Natural killer cell (primary cell): ENCODE results near the gene SLC39A9. TPM values are rescaled to one million over a fixed set of nuclear protein-coding genes. Genes with fewer than 3 reads are reported as not detected.

Experiments used
- ATAC-seq, 3 donors: fragments of 150-1000 bp in 2 of 3; fragments of 200-7000 bp in 1 of 3; cut with Tn5 transposase; 1 replicate in 1 of 3; 2 replicates in 2 of 3; pipeline ENCODE4 v1.10.0; 2021; ENCODE audit warnings: mild to moderate bottlenecking in 2 of 3, moderate library complexity in 2 of 3
- DNase-seq, 2 donors: peaks; one replicate each; pipeline versions ENCODE4 v3.0.0 to v3.0.0-alpha.2; 2013 to 2021; ENCODE audit warnings: mixed read lengths in 1 of 2
- H3K27ac ChIP-seq: one replicate; pipeline ENCODE4 v1.5.1; 2013; ENCODE audit warnings: mild to moderate bottlenecking, low read length
- H3K27me3 ChIP-seq: one replicate; pipeline ENCODE4 v1.6.1; 2013; ENCODE audit warnings: low read length; ENCODE audit not compliant: control insufficient read depth, insufficient read depth
- H3K36me3 ChIP-seq: one replicate; pipeline ENCODE4 v1.6.1; 2013; ENCODE audit warnings: low read length; ENCODE audit not compliant: control insufficient read depth, insufficient read depth
- H3K4me1 ChIP-seq: one replicate; pipeline ENCODE4 v1.6.1; 2013; ENCODE audit warnings: low read length; ENCODE audit not compliant: control insufficient read depth, insufficient read depth
- H3K4me3 ChIP-seq: one replicate; pipeline ENCODE4 v1.5.1; 2013; ENCODE audit warnings: low read length
- H3K9me3 ChIP-seq: one replicate; pipeline ENCODE4 v1.6.1; 2013; ENCODE audit warnings: low read length; ENCODE audit not compliant: control insufficient read depth, insufficient read depth
- H3K27ac Mint-ChIP-seq, 2 donors: one replicate each; pipeline ENCODE4 v1.8.0; 2022; ENCODE audit warnings: mild to moderate bottlenecking in 2 of 2, mixed read lengths in 2 of 2, moderate library complexity in 1 of 2
- H3K27me3 Mint-ChIP-seq, 2 donors: one replicate each; pipeline ENCODE4 v1.8.0; 2022; ENCODE audit warnings: low read depth in 2 of 2, mixed read lengths in 2 of 2
- H3K36me3 Mint-ChIP-seq: one replicate; pipeline ENCODE4 v1.8.0; 2022; ENCODE audit warnings: mixed read lengths
- H3K4me1 Mint-ChIP-seq, 2 donors: one replicate each; pipeline ENCODE4 v1.8.0; 2022; ENCODE audit warnings: mixed read lengths in 2 of 2
- H3K4me3 Mint-ChIP-seq: one replicate; pipeline ENCODE4 v1.8.0; 2022; ENCODE audit warnings: mild to moderate bottlenecking, moderate library complexity, mixed read lengths
- H3K9me3 Mint-ChIP-seq, 2 donors: one replicate each; pipeline ENCODE4 v1.8.0; 2022; ENCODE audit warnings: mixed read lengths in 2 of 2
- WGBS: methylation state at CpG from one replicate; pipeline ENCODE4 v1.1.7; 2013; ENCODE audit warnings: missing lambda C conversion rate; ENCODE audit not compliant: insufficient coverage; 5-methylcytosine and 5-hydroxymethylcytosine counted together
- intact Hi-C: fragments of 100-400 bp; cut with micrococcal nuclease; formaldehyde crosslinking; loops from one replicate; pipeline ENCODE4 v1.14.2; 2022
- total RNA-seq, 4 donors: library from RNA; stranded (reverse); fragments of 120-200 nt in 1 of 4; gene quantifications; one replicate each; pipeline versions ENCODE4 v1.2.3 to v1.2.4, GENCODE V29; 2013 to 2022
- TF ChIP-seq, protein P1 (sequence below): fragments of 200-600 bp; IDR thresholded peaks from one replicate; pipeline ENCODE4 v1.8.0; 2022; ENCODE audit warnings: antibody characterized with exemption

Gene SLC39A9
- total RNA-seq, 3 donors from 2014 or later (not counting 1 experiment from before 2014, with no cell fraction given): 30.9 to 34.6 (median 33.0) TPM

DNA sequence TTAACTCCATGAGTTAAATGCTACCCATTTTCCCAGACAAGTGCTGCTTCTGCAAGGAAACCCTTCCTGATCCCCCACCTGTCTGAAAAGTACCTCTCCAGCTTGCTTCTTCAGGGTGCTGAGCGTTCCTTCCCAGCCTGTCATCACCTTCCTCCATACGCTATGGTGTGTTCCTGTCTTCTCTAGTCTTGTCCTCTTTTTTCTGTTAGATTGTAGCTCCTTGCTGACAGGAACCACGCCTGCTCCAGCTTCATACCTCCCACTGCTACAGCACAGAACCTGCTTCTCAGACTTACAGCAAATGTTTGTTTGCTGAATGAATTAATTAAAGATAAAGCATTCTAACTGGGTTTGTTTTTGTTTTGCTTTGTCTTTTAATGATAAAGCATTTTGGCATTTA, 39.5 kb upstream of the SLC39A9 start:
- Histone ChIP-seq H3K4me3 (no peak overlapping the region), H3K9me3 (no peaks in the 10 kb centered on the region), H3K4me1 (peaks cover 12% of the 10 kb centered on the region), H3K27me3 (no peaks in the 10 kb centered on the region), H3K27ac (no peak overlapping the region), H3K36me3 (no peaks in the 10 kb centered on the region)
- Mint-ChIP-seq H3K27ac (no peak overlapping the region), H3K4me1 (peaks cover 8 to 9% of the 10 kb centered on the region in 2 donors), H3K36me3 (no peaks in the 10 kb centered on the region), H3K4me3 (no peak overlapping the region), H3K9me3 (no peaks in the 10 kb centered on the region), H3K27me3 (peaks cover 0 to 12% of the 10 kb centered on the region in 2 donors)
- intact Hi-C loops: no loop called here
- TF ChIP-seq, protein P1, sequence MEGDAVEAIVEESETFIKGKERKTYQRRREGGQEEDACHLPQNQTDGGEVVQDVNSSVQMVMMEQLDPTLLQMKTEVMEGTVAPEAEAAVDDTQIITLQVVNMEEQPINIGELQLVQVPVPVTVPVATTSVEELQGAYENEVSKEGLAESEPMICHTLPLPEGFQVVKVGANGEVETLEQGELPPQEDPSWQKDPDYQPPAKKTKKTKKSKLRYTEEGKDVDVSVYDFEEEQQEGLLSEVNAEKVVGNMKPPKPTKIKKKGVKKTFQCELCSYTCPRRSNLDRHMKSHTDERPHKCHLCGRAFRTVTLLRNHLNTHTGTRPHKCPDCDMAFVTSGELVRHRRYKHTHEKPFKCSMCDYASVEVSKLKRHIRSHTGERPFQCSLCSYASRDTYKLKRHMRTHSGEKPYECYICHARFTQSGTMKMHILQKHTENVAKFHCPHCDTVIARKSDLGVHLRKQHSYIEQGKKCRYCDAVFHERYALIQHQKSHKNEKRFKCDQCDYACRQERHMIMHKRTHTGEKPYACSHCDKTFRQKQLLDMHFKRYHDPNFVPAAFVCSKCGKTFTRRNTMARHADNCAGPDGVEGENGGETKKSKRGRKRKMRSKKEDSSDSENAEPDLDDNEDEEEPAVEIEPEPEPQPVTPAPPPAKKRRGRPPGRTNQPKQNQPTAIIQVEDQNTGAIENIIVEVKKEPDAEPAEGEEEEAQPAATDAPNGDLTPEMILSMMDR: no peak
- no peak for ATAC-seq
- no peak for DNase-seq
- WGBS: 100% methylated on average over 2 of the region's 3 CpGs

DNA sequence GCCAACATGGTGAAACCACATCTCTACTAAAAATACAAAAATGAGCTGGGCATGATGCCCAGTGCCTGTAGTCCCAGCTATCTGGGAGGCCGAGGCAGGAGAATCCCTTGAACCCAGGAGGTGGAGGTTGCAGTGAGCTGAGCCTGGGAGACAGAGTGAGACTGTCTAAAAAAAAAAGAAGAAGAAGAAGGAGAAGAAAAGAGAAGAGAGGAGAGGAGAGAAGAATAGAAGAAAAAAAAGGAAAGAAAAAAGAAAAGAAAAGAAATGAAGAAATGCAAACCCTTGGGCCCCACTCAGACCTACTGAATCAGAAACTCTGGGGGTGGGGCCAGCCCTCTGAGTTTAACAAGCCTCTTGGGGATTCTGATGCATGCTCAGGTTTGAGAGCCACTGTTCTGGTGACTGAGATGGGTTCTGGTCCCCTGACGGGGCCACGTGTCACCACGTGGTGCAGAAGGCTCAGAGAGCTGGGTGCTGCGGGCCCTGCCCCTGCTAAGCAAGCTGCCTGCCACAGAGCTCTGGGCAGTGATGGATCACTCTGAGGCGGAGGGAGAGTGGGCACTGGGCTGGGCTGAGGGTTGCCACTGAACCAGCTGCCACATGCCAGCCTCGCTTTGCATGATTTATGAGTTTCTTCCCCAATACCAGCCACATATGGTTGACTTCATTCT, 37.9 kb upstream of the SLC39A9 start:
- ATAC-seq: no peak
- intact Hi-C loops: no loop called here
- H3K36me3 Mint-ChIP-seq: no peaks in the 10 kb centered on the region
- no peak overlapping the region for H3K27ac Mint-ChIP-seq
- no peaks in the 10 kb centered on the region for H3K36me3 ChIP-seq
- no peak overlapping the region for H3K4me3 ChIP-seq
- H3K27me3 Mint-ChIP-seq: peaks cover 0 to 12% of the 10 kb centered on the region in 2 donors
- no peaks in the 10 kb centered on the region for H3K9me3 ChIP-seq
- 45% methylated on average over 7 of the region's 7 CpGs for WGBS
- no peak overlapping the region for H3K27ac ChIP-seq
- no peak for DNase-seq
- no peak overlapping the region for H3K4me3 Mint-ChIP-seq
- no peaks in the 10 kb centered on the region for H3K9me3 Mint-ChIP-seq
- no peaks in the 10 kb centered on the region for H3K27me3 ChIP-seq
- no peaks in the 10 kb centered on the region for H3K4me1 ChIP-seq
- no peaks in the 10 kb centered on the region for H3K4me1 Mint-ChIP-seq
- TF ChIP-seq, protein P1: no peak

DNA sequence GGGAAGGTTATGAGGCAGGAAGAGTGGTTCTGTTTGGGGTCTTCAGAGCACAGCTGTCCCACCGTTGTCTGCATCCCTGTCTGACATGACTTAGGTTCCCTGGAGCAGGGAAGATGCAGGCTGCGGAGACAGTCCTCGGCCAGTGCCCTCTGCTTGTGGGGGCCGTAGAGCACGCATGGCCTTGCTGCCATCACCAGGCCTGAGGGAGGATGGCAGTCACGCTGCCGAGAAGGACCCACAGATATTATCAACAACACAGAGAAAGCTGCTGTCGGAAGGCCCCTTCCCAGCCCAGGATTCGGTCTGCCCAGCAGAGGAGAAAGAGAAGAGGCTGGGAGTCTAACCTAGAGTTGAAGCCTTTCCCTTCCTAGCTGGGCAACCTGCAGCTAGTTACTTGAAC, 35.4 kb upstream of the SLC39A9 start:
- Histone ChIP-seq H3K9me3 (no peaks in the 10 kb centered on the region), H3K4me3 (no peak overlapping the region), H3K27me3 (no peaks in the 10 kb centered on the region), H3K27ac (no peak overlapping the region), H3K4me1 (no peaks in the 10 kb centered on the region), H3K36me3 (no peaks in the 10 kb centered on the region)
- 89% methylated on average over 9 of the region's 9 CpGs for WGBS
- TF ChIP-seq, protein P1: no peak
- H3K36me3 Mint-ChIP-seq: no peaks in the 10 kb centered on the region
- H3K27me3 Mint-ChIP-seq: peaks cover 0 to 11% of the 10 kb centered on the region in 2 donors
- H3K4me3 Mint-ChIP-seq: no peak overlapping the region
- no peaks in the 10 kb centered on the region for H3K9me3 Mint-ChIP-seq
- DNase-seq (no peak), ATAC-seq (no peak)
- intact Hi-C loops: no loop called here
- no peak overlapping the region for H3K27ac Mint-ChIP-seq
- H3K4me1 Mint-ChIP-seq: no peaks in the 10 kb centered on the region

DNA sequence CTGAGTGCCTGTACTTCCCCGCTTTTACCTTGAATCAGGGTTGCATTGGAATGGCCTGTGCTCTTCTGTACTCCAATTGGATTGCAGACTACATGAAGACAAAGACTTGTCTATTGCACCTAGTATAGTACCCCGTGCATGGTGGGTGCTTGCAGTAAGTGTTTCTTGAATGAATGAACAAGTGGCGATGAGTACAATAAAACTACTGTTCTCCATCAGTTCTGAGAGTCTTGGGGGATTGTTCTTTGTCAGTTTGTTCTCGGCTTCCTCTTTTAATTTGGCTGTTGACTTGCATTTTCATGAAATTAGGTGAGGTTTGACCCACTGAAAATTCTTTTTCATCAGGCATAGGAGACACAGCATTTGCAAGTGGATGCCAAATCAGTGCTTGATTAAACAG, 34.5 kb upstream of the SLC39A9 start:
- 91% methylated on average over 4 of the region's 4 CpGs for WGBS
- intact Hi-C loops: no loop called here
- H3K4me1 ChIP-seq: no peaks in the 10 kb centered on the region
- H3K27me3 Mint-ChIP-seq: peaks cover 0 to 8% of the 10 kb centered on the region in 2 donors
- H3K4me3 Mint-ChIP-seq: no peak overlapping the region
- H3K36me3 ChIP-seq: no peaks in the 10 kb centered on the region
- no peak overlapping the region for H3K4me3 ChIP-seq
- H3K9me3 ChIP-seq: no peaks in the 10 kb centered on the region
- TF ChIP-seq, protein P1: no peak
- no peak overlapping the region for H3K27ac ChIP-seq
- no peaks in the 10 kb centered on the region for H3K27me3 ChIP-seq
- no peaks in the 10 kb centered on the region for H3K4me1 Mint-ChIP-seq
- ATAC-seq: no peak
- no peaks in the 10 kb centered on the region for H3K9me3 Mint-ChIP-seq
- no peak overlapping the region for H3K27ac Mint-ChIP-seq
- no peaks in the 10 kb centered on the region for H3K36me3 Mint-ChIP-seq
- no peak for DNase-seq
